H9 (cell line): Measurements from ENCODE around the gene LYZL2. TPM values are rescaled to one million over a fixed set of nuclear protein-coding genes. Genes with fewer than 3 reads are reported as not detected.
"Not testable (repeated sequence)": the region's sequence is repeated elsewhere in the genome, so short reads cannot be mapped to it uniquely, and the experiment has no call there.

Source experiments
- DNase-seq: peaks from one replicate; pipeline ENCODE4 v3.0.0-alpha.2; 2017
- H2AFZ ChIP-seq: one replicate; pipeline ENCODE4 v1.6.1; 2013; ENCODE audit warnings: mild to moderate bottlenecking, low read length, control low read depth, moderate library complexity
- H2AK5ac ChIP-seq: 2 replicates; pipeline ENCODE4 v1.6.1; 2013; ENCODE audit warnings: low read length, control low read depth, mixed read lengths; ENCODE audit not compliant: insufficient read length
- H2BK120ac ChIP-seq: one replicate; pipeline ENCODE4 v1.6.1; 2013; ENCODE audit warnings: low read depth, mild to moderate bottlenecking, low read length, control low read depth, inconsistent platforms; ENCODE audit not compliant: poor library complexity, severe bottlenecking
- H2BK12ac ChIP-seq: 2 replicates; pipeline ENCODE4 v1.6.1; 2013; ENCODE audit warnings: low read length, control low read depth, mixed read lengths, low read depth; ENCODE audit not compliant: insufficient read length
- H2BK15ac ChIP-seq: 2 replicates; pipeline ENCODE4 v1.6.1; 2013; ENCODE audit warnings: low read depth, low read length, control low read depth
- H2BK20ac ChIP-seq: one replicate; pipeline ENCODE4 v1.6.1; 2013; ENCODE audit warnings: low read depth, mild to moderate bottlenecking, low read length, control low read depth, inconsistent platforms; ENCODE audit not compliant: poor library complexity, severe bottlenecking
- H2BK5ac ChIP-seq: 2 replicates; pipeline ENCODE4 v1.6.1; 2013; ENCODE audit warnings: low read length, control low read depth, mixed read lengths; ENCODE audit not compliant: insufficient read length
- H3K14ac ChIP-seq: 2 replicates; pipeline ENCODE4 v1.6.1; 2013; ENCODE audit warnings: low read length, control low read depth; ENCODE audit not compliant: insufficient read depth
- H3K18ac ChIP-seq: 2 replicates; pipeline ENCODE4 v1.6.1; 2013; ENCODE audit warnings: low read depth, mild to moderate bottlenecking, mixed read lengths, low read length, control low read depth; ENCODE audit not compliant: insufficient read length
- H3K23ac ChIP-seq: 2 replicates; pipeline ENCODE4 v1.6.1; 2013; ENCODE audit warnings: low read length, control low read depth, mixed read lengths, low read depth; ENCODE audit not compliant: insufficient read length
- H3K23me2 ChIP-seq: 2 replicates; pipeline ENCODE4 v1.6.1; 2013; ENCODE audit warnings: low read depth, mild to moderate bottlenecking, mixed read lengths, low read length, control low read depth; ENCODE audit not compliant: insufficient read length, poor library complexity, severe bottlenecking
- H3K27ac ChIP-seq: 2 replicates; pipeline ENCODE4 v1.5.1; 2013; ENCODE audit warnings: low read length, control low read depth, mixed read lengths, low read depth; ENCODE audit not compliant: insufficient read length
- H3K27me3 ChIP-seq: 2 replicates; pipeline ENCODE4 v1.6.1; 2013; ENCODE audit warnings: low read length, control low read depth, inconsistent platforms; ENCODE audit not compliant: insufficient read depth
- H3K4ac ChIP-seq: 2 replicates; pipeline ENCODE4 v1.6.1; 2013; ENCODE audit warnings: low read depth, mild to moderate bottlenecking, control low read depth, inconsistent platforms, low read length, moderate library complexity
- H3K4me1 ChIP-seq: 2 replicates; pipeline ENCODE4 v1.6.1; 2013; ENCODE audit warnings: low read length, control low read depth, inconsistent platforms; ENCODE audit not compliant: insufficient read depth
- H3K4me2 ChIP-seq: 2 replicates; pipeline ENCODE4 v1.6.1; 2013; ENCODE audit warnings: low read length, control low read depth, mixed read lengths; ENCODE audit not compliant: insufficient read length, insufficient read depth
- H3K56ac ChIP-seq: 2 replicates; pipeline ENCODE4 v1.6.1; 2013; ENCODE audit warnings: low read depth, mild to moderate bottlenecking, mixed read lengths, low read length, control low read depth; ENCODE audit not compliant: insufficient read length
- H3K79me1 ChIP-seq: 2 replicates; pipeline ENCODE4 v1.6.1; 2013; ENCODE audit warnings: low read depth, mild to moderate bottlenecking, moderate library complexity, low read length, control low read depth, inconsistent platforms; ENCODE audit not compliant: insufficient read depth, poor library complexity, severe bottlenecking
- H3K79me2 ChIP-seq: 2 replicates; pipeline ENCODE4 v1.6.1; 2013; ENCODE audit warnings: low read length, control low read depth, inconsistent platforms; ENCODE audit not compliant: insufficient read depth
- H3K9ac ChIP-seq: 2 replicates; pipeline ENCODE4 v1.6.1; 2013; ENCODE audit warnings: low read length, control low read depth, mixed read lengths; ENCODE audit not compliant: insufficient read length; ENCODE audit errors: extremely low read depth
- H3K9me3 ChIP-seq: one replicate; pipeline ENCODE4 v1.6.1; 2013; ENCODE audit warnings: low read depth, low read length, inconsistent platforms; ENCODE audit not compliant: control insufficient read depth
- H3T11ph ChIP-seq: one replicate; pipeline ENCODE4 v1.6.1; 2013; ENCODE audit warnings: mild to moderate bottlenecking, low read length, control low read depth, inconsistent platforms
- H4K20me1 ChIP-seq: one replicate; pipeline ENCODE4 v1.6.1; 2013; ENCODE audit not compliant: control insufficient read depth, insufficient read length, insufficient read depth
- H4K5ac ChIP-seq: 2 replicates; pipeline ENCODE4 v1.6.1; 2013; ENCODE audit warnings: low read depth, mild to moderate bottlenecking, mixed read lengths, low read length, control low read depth; ENCODE audit not compliant: insufficient read length
- H4K8ac ChIP-seq: replicated peaks from 2 replicates; pipeline ENCODE4 v1.6.1; 2013; ENCODE audit warnings: low read length, control low read depth, mixed read lengths, low read depth; ENCODE audit not compliant: insufficient read length
- H4K91ac ChIP-seq: 2 replicates; pipeline ENCODE4 v1.6.1; 2013; ENCODE audit warnings: low read depth, mild to moderate bottlenecking, moderate library complexity, mixed read lengths, low read length, control low read depth; ENCODE audit not compliant: insufficient read length
- H3K27ac Mint-ChIP-seq, 3 experiments: 2 replicates in 2 of 3; 3 replicates in 1 of 3; pipeline ENCODE4 v1.8.0; 2020 to 2021; ENCODE audit warnings: mixed read lengths in 3 of 3, mild to moderate bottlenecking in 1 of 3, moderate library complexity in 1 of 3
- H3K27me3 Mint-ChIP-seq: 2 replicates; pipeline ENCODE4 v1.8.0; 2021; ENCODE audit warnings: low read depth, mild to moderate bottlenecking, moderate library complexity, mixed read lengths
- H3K36me3 Mint-ChIP-seq, 3 experiments: 2 replicates in 2 of 3; 3 replicates in 1 of 3; pipeline ENCODE4 v1.8.0; 2020 to 2021; ENCODE audit warnings: low read depth in 3 of 3, mixed read lengths in 3 of 3; ENCODE audit not compliant: insufficient read depth in 1 of 3
- H3K4me1 Mint-ChIP-seq, 2 experiments: 2 replicates each; pipeline ENCODE4 v1.8.0; 2020; ENCODE audit warnings: mixed read lengths in 2 of 2
- H3K4me3 Mint-ChIP-seq, 2 experiments: 2 replicates in 1 of 2; 3 replicates in 1 of 2; pipeline ENCODE4 v1.8.0; 2020 to 2021; ENCODE audit warnings: mild to moderate bottlenecking in 2 of 2, mixed read lengths in 2 of 2, moderate library complexity in 1 of 2
- H3K9me3 Mint-ChIP-seq, 2 experiments: 2 replicates in 1 of 2; 3 replicates in 1 of 2; pipeline ENCODE4 v1.8.0; 2020; ENCODE audit warnings: mild to moderate bottlenecking in 2 of 2, mixed read lengths in 2 of 2, moderate library complexity in 1 of 2
- WGBS: extraction: QIAGEN DNeasy Blood & Tissue Kit; methylation state at CpG from one replicate; pipeline ENCODE4 v1.1.7; 2013; ENCODE audit warnings: missing lambda C conversion rate, low lambda C conversion rate, mixed read lengths; ENCODE audit not compliant: insufficient read length; ENCODE audit errors: extremely low coverage; 5-methylcytosine and 5-hydroxymethylcytosine counted together
- total RNA-seq: library from RNA; stranded (reverse); gene quantifications from 2 replicates; pipeline ENCODE4 v1.2.1, GENCODE V29; 2021

Gene LYZL2
- total RNA-seq, 1 experiment from 2014 or later = not detected

DNA sequence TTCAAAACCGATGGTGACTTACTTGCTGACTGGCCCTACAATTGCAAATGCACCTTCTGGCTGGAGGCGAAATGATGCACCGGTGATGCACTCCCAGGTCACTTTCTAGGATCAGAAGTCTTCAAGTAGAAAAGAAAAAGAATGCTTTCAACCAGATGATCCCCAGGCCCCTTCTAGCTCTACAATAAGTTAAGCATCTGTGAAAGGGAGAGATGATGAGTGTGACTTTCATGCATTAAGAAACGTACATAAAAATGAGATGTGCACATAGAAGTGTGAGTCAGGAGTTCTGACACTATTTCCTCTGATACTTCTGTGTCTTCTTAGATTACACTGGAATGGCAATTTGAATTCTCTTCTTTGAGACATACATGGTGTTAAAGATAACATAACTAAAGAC lies 42.8 kb upstream of the LYZL2 start:
- not testable (repeated sequence) for H3K18ac ChIP-seq, H3K27ac Mint-ChIP-seq, H3K14ac ChIP-seq, H3K56ac ChIP-seq, H2BK5ac ChIP-seq, H3K27me3 Mint-ChIP-seq, H3K4ac ChIP-seq, H3K27me3 ChIP-seq, H3K27ac ChIP-seq, H4K5ac ChIP-seq, H2BK15ac ChIP-seq, H3K23me2 ChIP-seq, H2BK12ac ChIP-seq, H3K4me3 Mint-ChIP-seq, H3K9me3 Mint-ChIP-seq, H3K4me1 ChIP-seq, H4K20me1 ChIP-seq, H3K36me3 Mint-ChIP-seq, H3K4me1 Mint-ChIP-seq, H4K91ac ChIP-seq, H3K23ac ChIP-seq, H2BK20ac ChIP-seq, H2AFZ ChIP-seq, H3K9me3 ChIP-seq, H3K79me2 ChIP-seq, DNase-seq, H2BK120ac ChIP-seq, H3K79me1 ChIP-seq, H3T11ph ChIP-seq, H3K9ac ChIP-seq, H4K8ac ChIP-seq, H3K4me2 ChIP-seq, H2AK5ac ChIP-seq
- WGBS = no CpG with 5 or more reads among the region's 4 CpGs
